Measurements from ENCODE around the gene OR1J4. TPM values are rescaled to one million over a fixed set of nuclear protein-coding genes. Genes with fewer than 3 reads are reported as not detected.
A peak's percentile ranks its signal among the peaks of the same experiment; 100 is the strongest.

The OR1J4 gene
- total and polyA plus RNA-seq, 2 of the 13 experiments (the other 11 are each of a cell fraction or from before 2014, with no cell fraction given): not detected

- TF ChIP-seq USF2 (IDR thresholded peaks at IDR 0.05; ENCODE audit: low read depth, low read length) (no peak), USF2 (CRISPR knock-in tag; IDR thresholded peaks at IDR 0.05; ENCODE audit: borderline replicate concordance) (no peak), ZNF557 (CRISPR knock-in tag; IDR thresholded peaks at IDR 0.05) (no peak), RFXAP (CRISPR knock-in tag; IDR thresholded peaks at IDR 0.05; ENCODE audit: borderline replicate concordance) (no peak), GZF1 (CRISPR knock-in tag; IDR thresholded peaks at IDR 0.05) (no peak), ZZZ3 (CRISPR knock-in tag; IDR thresholded peaks at IDR 0.05; ENCODE audit: borderline replicate concordance) (no peak)
Measured at GRCh38 chr9:122498883-122499288, 20.1 kb upstream of the OR1J4 start (continued).

- Histone ChIP-seq H3K27me3 (ENCODE audit: control insufficient read depth in 1 of 2, insufficient read depth in 2 of 2, low read length in 2 of 2) (peaks cover 0 to 3% of the 10 kb centered on the region in 2 experiments; a peak in 1 of 5 replicates), H3K9ac (ENCODE audit: insufficient read depth, low read depth, low read length) (no peak overlapping the region), H3K4me2 (ENCODE audit: low read depth, low read length) (no peak overlapping the region), H3K79me2 (ENCODE audit: insufficient read depth, low read length) (no peaks in the 10 kb centered on the region), H3K9me3 (ENCODE audit: low read length) (no peaks in the 10 kb centered on the region), H4K20me1 (ENCODE audit: insufficient read depth, low read length) (no peaks in the 10 kb centered on the region), H3K4me1 (ENCODE audit: insufficient read depth, low read length) (peaks cover 8% of the 10 kb centered on the region; the same call in 1 of the 2 replicates), H2AFZ (ENCODE audit: low read length) (no peak overlapping the region), H3K27ac (ENCODE audit: extremely low read length, insufficient read depth, low read length) (no peak overlapping the region), H3K4me3 (replicated peaks in 1 of 3; ENCODE audit: insufficient read depth in 1 of 3, low read depth in 2 of 3, low read length in 3 of 3) (no peak overlapping the region), H3K36me3 (replicated peaks in 1 of 2; ENCODE audit: control insufficient read depth in 1 of 2, insufficient read depth in 2 of 2, low read length in 2 of 2) (no peaks in the 10 kb centered on the region)
- FAIRE-seq (no peak), ATAC-seq (no peak), DNase-seq (ENCODE audit: low spot score) (no peak)
- ChIA-PET CTCF (ENCODE audit: low intra/inter-chr PET ratio, low total read pairs) (no interaction called here), POLR2A (no interaction called here)
- in situ Hi-C loops (cut with HindIII; ENCODE audit: extremely low pct_ligation_motif_present, low pct_unique_long_range_greater_than_20kb): loop anchor here (10.0 kb wide), 1 partner anchor 298 kb away; the partner anchor contains the start of gene OR1K1
- TF ChIP-seq SRF (IDR thresholded peaks at IDR 0.05; ENCODE audit: low read depth, low read length) (peak; percentile 86), NR2F6 (IDR thresholded peaks at IDR 0.05) (peak; percentile 56), NR2F6 (CRISPR knock-in tag; IDR thresholded peaks at IDR 0.05) (no peak), HOXA9 (CRISPR knock-in tag; IDR thresholded peaks at IDR 0.05; ENCODE audit: borderline replicate concordance) (no peak), ZNF639 (CRISPR knock-in tag; conservative IDR thresholded peaks at IDR 0.05) (no peak), NR2F2 (IDR thresholded peaks at IDR 0.05; ENCODE audit: borderline replicate concordance, low read depth) (0 out of 2 replicates have a peak, but pooled peaks have one; percentile 26), HHEX (CRISPR knock-in tag; IDR thresholded peaks at IDR 0.05) (peak; percentile 50; the same call in 1 of the 2 replicates)
- 0% methylated on average over 2 of the region's 2 CpGs for WGBS (ENCODE audit: low lambda C conversion rate)
- intact Hi-C loops (cut with micrococcal nuclease; ENCODE audit: unreplicated experiment): no loop called here
- BruUV-seq (replicated peaks): no TSS peak
Measured at GRCh38 chr9:122506964-122507363, 12.0 kb upstream of the OR1J4 start.
